ES-I3 (cell line): ENCODE results near the gene SRSF10.

Experiments used
- H3K36me3 ChIP-seq: 2 replicates; pipeline ENCODE4 v1.6.1; 2013; ENCODE audit warnings: mild to moderate bottlenecking, low read length, control low read depth, moderate library complexity; ENCODE audit not compliant: insufficient read depth
- H3K4me1 ChIP-seq: 2 replicates; pipeline ENCODE4 v1.6.1; 2013; ENCODE audit warnings: mild to moderate bottlenecking, control low read depth, low read length; ENCODE audit not compliant: insufficient read depth
- H3K9ac ChIP-seq: 2 replicates; pipeline ENCODE4 v1.6.1; 2013; ENCODE audit warnings: low read depth, mild to moderate bottlenecking, low read length, moderate library complexity
- H3K9me3 ChIP-seq: 2 replicates; pipeline ENCODE4 v1.6.1; 2013; ENCODE audit warnings: mild to moderate bottlenecking, low read length, moderate library complexity; ENCODE audit not compliant: control insufficient read depth, insufficient read depth

SRSF10 gene

GRCh38 chr1:23979387-23979880 lies 693 bp downstream of the SRSF10 start:
- H3K9ac ChIP-seq = peak overlapping the region; percentile 95
- peaks cover 18% of the 10 kb centered on the region for H3K36me3 ChIP-seq
- H3K4me1 ChIP-seq = peaks cover 11% of the 10 kb centered on the region
- H3K9me3 ChIP-seq = no peaks in the 10 kb centered on the region

- peak overlapping the region; percentile 95 for H3K9ac ChIP-seq
- peaks cover 18% of the 10 kb centered on the region for H3K36me3 ChIP-seq
- peaks cover 11% of the 10 kb centered on the region for H3K4me1 ChIP-seq
- no peaks in the 10 kb centered on the region for H3K9me3 ChIP-seq
Observed at GRCh38 chr1:23978805-23979204, 1.3 kb downstream of the SRSF10 start.

- Histone ChIP-seq H3K9ac (no peak overlapping the region), H3K9me3 (no peaks in the 10 kb centered on the region), H3K4me1 (peaks cover 11% of the 10 kb centered on the region), H3K36me3 (peaks cover 18% of the 10 kb centered on the region)
Observed at GRCh38 chr1:23977854-23978191, 2.3 kb downstream of the SRSF10 start.

GRCh38 chr1:23977187-23977853 lies 2.8 kb downstream of the SRSF10 start:
- H3K9ac ChIP-seq = no peak overlapping the region

GRCh38 chr1:23967871-23968270 lies 12.3 kb downstream of the SRSF10 start:
- Histone ChIP-seq H3K9me3 (no peaks in the 10 kb centered on the region), H3K36me3 (peaks cover 20% of the 10 kb centered on the region), H3K4me1 (no peaks in the 10 kb centered on the region), H3K9ac (no peak overlapping the region)

More at GRCh38 chr1:23977187-23977853, 2.8 kb downstream of the SRSF10 start:
- Histone ChIP-seq H3K9me3 (no peaks in the 10 kb centered on the region), H3K4me1 (peaks cover 11% of the 10 kb centered on the region), H3K36me3 (peaks cover 18% of the 10 kb centered on the region)

GRCh38 chr1:23966973-23967493 lies 13.1 kb downstream of the SRSF10 start:
- H3K9me3 ChIP-seq = no peaks in the 10 kb centered on the region

GRCh38 chr1:23964790-23965740 lies 15.1 kb downstream of the SRSF10 start:
- H3K4me1 ChIP-seq = no peaks in the 10 kb centered on the region
- H3K36me3 ChIP-seq = peaks cover 7% of the 10 kb centered on the region
- H3K9ac ChIP-seq = no peak overlapping the region
- H3K9me3 ChIP-seq = no peaks in the 10 kb centered on the region

More at GRCh38 chr1:23966973-23967493, 13.1 kb downstream of the SRSF10 start:
- H3K36me3 ChIP-seq = peaks cover 20% of the 10 kb centered on the region
- H3K4me1 ChIP-seq = no peaks in the 10 kb centered on the region
- H3K9ac ChIP-seq = no peak overlapping the region

- H3K36me3 ChIP-seq = peaks cover 3% of the 10 kb centered on the region
Observed at GRCh38 chr1:23964235-23964668, 15.9 kb downstream of the SRSF10 start.

GRCh38 chr1:23963617-23964234 lies 16.4 kb downstream of the SRSF10 start:
- Histone ChIP-seq H3K9me3 (no peaks in the 10 kb centered on the region), H3K9ac (no peak overlapping the region), H3K36me3 (peaks cover 3% of the 10 kb centered on the region), H3K4me1 (no peaks in the 10 kb centered on the region)

More at GRCh38 chr1:23964235-23964668, 15.9 kb downstream of the SRSF10 start:
- Histone ChIP-seq H3K4me1 (no peaks in the 10 kb centered on the region), H3K9me3 (no peaks in the 10 kb centered on the region), H3K9ac (no peak overlapping the region)

GRCh38 chr1:23960291-23961020 lies 19.7 kb downstream of the SRSF10 start:
- Histone ChIP-seq H3K9me3 (no peaks in the 10 kb centered on the region), H3K4me1 (peaks cover 10% of the 10 kb centered on the region), H3K9ac (peak overlapping the region; percentile 95), H3K36me3 (no peaks in the 10 kb centered on the region; the same call in none of the 2 replicates)

GRCh38 chr1:23959461-23960290 lies 20.5 kb downstream of the SRSF10 start, which contains the start of gene PNRC2:
PNRC2 (plus strand) TSS chr1:23959828; CDS start chr1:23961458, 1,630 bp downstream.
- H3K9me3 ChIP-seq = no peaks in the 10 kb centered on the region
- H3K9ac ChIP-seq = peak within 1 kb of the TSS; percentile 95
- no peaks in the 10 kb centered on the region; the same call in none of the 2 replicates for H3K36me3 ChIP-seq
- H3K4me1 ChIP-seq = peaks cover 14% of the 10 kb centered on the region

- H3K4me1 ChIP-seq = peaks cover 17% of the 10 kb centered on the region
Observed at GRCh38 chr1:23958810-23959460, 21.2 kb downstream of the SRSF10 start.

More at GRCh38 chr1:23958810-23959460, 21.2 kb downstream of the SRSF10 start:
- Histone ChIP-seq H3K36me3 (no peaks in the 10 kb centered on the region; the same call in 1 of the 2 replicates), H3K9ac (peak overlapping the region; percentile 95), H3K9me3 (no peaks in the 10 kb centered on the region)
